22Rv1 (cell line): ENCODE results near the gene ANKRD23.

ENCODE experiments used
- ZFX ChIP-seq: fragments of 450-650 bp; IDR thresholded peaks from 2 replicates; pipeline ENCODE4 v1.6.1; 2017; ENCODE audit warnings: antibody characterized with exemption, borderline replicate concordance
- TF ChIP-seq, protein P1 (sequence below): fragments of 450-650 bp; IDR thresholded peaks from 2 replicates; pipeline ENCODE4 v1.5.1; 2017; ENCODE audit warnings: mild to moderate bottlenecking

DNA sequence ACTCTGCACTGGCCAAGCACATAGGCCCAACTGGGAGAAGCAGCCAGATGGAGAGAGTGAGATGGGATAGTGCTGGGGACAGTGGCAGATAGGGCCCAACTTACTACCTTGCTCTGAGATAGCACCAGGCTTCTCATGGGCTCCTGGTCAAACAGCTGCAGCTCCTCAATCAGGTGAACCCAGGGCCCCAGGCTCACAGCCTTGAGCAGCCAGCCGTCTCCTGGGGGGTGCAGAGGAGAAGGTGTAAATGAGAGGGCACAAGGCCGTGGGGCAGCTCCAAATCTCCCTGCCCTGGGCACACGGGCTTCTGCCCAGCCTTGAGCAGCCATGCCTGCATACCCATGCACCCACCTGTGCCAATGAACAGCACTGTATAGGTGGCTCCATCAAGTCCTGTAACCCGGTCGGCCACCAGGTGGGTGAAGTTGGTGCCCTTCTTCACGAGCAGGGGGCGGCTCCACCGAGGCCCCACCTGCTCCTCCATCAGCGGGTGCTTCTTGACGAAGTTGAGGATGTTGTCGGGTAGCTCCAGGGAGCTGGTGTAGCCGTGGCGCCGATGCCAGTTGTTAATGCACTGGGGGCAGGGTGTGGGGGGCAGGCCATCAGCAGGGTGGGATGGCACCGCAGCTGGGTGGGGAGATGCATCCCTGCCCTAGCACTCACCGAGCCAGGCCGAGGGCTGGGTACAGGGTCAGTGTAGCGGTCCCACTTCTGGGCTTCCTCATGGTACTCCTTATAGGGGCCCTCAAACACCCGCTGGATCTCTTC is 19.9 kb upstream of the ANKRD23 start:
- TF ChIP-seq, protein P1, sequence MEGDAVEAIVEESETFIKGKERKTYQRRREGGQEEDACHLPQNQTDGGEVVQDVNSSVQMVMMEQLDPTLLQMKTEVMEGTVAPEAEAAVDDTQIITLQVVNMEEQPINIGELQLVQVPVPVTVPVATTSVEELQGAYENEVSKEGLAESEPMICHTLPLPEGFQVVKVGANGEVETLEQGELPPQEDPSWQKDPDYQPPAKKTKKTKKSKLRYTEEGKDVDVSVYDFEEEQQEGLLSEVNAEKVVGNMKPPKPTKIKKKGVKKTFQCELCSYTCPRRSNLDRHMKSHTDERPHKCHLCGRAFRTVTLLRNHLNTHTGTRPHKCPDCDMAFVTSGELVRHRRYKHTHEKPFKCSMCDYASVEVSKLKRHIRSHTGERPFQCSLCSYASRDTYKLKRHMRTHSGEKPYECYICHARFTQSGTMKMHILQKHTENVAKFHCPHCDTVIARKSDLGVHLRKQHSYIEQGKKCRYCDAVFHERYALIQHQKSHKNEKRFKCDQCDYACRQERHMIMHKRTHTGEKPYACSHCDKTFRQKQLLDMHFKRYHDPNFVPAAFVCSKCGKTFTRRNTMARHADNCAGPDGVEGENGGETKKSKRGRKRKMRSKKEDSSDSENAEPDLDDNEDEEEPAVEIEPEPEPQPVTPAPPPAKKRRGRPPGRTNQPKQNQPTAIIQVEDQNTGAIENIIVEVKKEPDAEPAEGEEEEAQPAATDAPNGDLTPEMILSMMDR = no peak
- no peak for TF ChIP-seq ZFX
